ENCODE measurements around the gene HTR5A. TPM values are rescaled to one million over a fixed set of nuclear protein-coding genes. Genes with fewer than 3 reads are reported as not detected.

The HTR5A gene
- total and polyA plus RNA-seq, 2 of the 13 experiments (the other 11 are each of a cell fraction or from before 2014, with no cell fraction given), result not detected

- peak; percentile 100; the same call in 1 of the 2 replicates for TF ChIP-seq ELK4 (CRISPR knock-in tag; IDR thresholded peaks at IDR 0.05; ENCODE audit: borderline replicate concordance)
- peak; percentile 100 for TF ChIP-seq SPEN (CRISPR knock-in tag; IDR thresholded peaks at IDR 0.05; ENCODE audit: low read depth)
- peak; percentile 99 for TF ChIP-seq ZMAT5 (CRISPR knock-in tag; IDR thresholded peaks at IDR 0.05; ENCODE audit: borderline replicate concordance, low read depth)
- peak; percentile 96 for TF ChIP-seq GATAD2A (CRISPR knock-in tag; IDR thresholded peaks at IDR 0.05)
- TF ChIP-seq ZNF496 (CRISPR knock-in tag; IDR thresholded peaks at IDR 0.05; ENCODE audit: insufficient replicate concordance), result peak; percentile 96
- TF ChIP-seq TCF7 (IDR thresholded peaks at IDR 0.05; ENCODE audit: low read depth), result no peak
- no peak for TF ChIP-seq POLR2A (IDR thresholded peaks at IDR 0.05; ENCODE audit: insufficient read depth in 1 of 2, low read depth in 2 of 2, low read length in 2 of 2)
- TF ChIP-seq ZNF343 (CRISPR knock-in tag; IDR thresholded peaks at IDR 0.05), result peak; percentile 100
- TF ChIP-seq ZBTB39 (CRISPR knock-in tag; IDR thresholded peaks at IDR 0.05), result peak; percentile 99
- TF ChIP-seq FOXP1 (IDR thresholded peaks at IDR 0.05), result no peak
- TF ChIP-seq FOXP1 (CRISPR knock-in tag; IDR thresholded peaks at IDR 0.05), result peak; percentile 79
- TF ChIP-seq POLR2G (IDR thresholded peaks at IDR 0.05; ENCODE audit: low read depth, low read length), result no peak
- TF ChIP-seq ZNF33A (CRISPR knock-in tag; IDR thresholded peaks at IDR 0.05; ENCODE audit: borderline replicate concordance), result peak; percentile 100
- no peak for TF ChIP-seq SMARCC2 (IDR thresholded peaks at IDR 0.05)
- TF ChIP-seq NR0B2 (CRISPR knock-in tag; IDR thresholded peaks at IDR 0.05), result peak; percentile 100
- peak; percentile 99 for TF ChIP-seq ZBTB1 (CRISPR knock-in tag; IDR thresholded peaks at IDR 0.05; ENCODE audit: borderline replicate concordance)
- TF ChIP-seq ZSCAN22 (CRISPR knock-in tag; IDR thresholded peaks at IDR 0.05), result peak; percentile 94
- peak; percentile 100 for TF ChIP-seq EEA1 (CRISPR knock-in tag; IDR thresholded peaks at IDR 0.05; ENCODE audit: borderline replicate concordance)
- no peak for TF ChIP-seq BCLAF1 (IDR thresholded peaks at IDR 0.05)
- TF ChIP-seq YEATS4 (CRISPR knock-in tag; IDR thresholded peaks at IDR 0.05; ENCODE audit: borderline replicate concordance), result peak; percentile 95
- TF ChIP-seq ZNF30 (CRISPR knock-in tag; IDR thresholded peaks at IDR 0.05), result peak; percentile 100
- TF ChIP-seq KLF11 (CRISPR knock-in tag; IDR thresholded peaks at IDR 0.05), result peak; percentile 100
- peak; percentile 100 for TF ChIP-seq IKZF5 (CRISPR knock-in tag; IDR thresholded peaks at IDR 0.05)
Observed at GRCh38 chr7:155069992-155070751, at the start of gene HTR5A (continued).
